PFSK-1 (cell line): Measurements from ENCODE around the gene PLCH2.

Source experiments
- FOXP2 ChIP-seq: optimal IDR thresholded peaks from 2 replicates; pipeline ENCODE3; 2011; ENCODE audit warnings: borderline replicate concordance, control low read depth, inconsistent platforms; ENCODE audit not compliant: insufficient read depth; ENCODE audit errors: extremely low read length, extremely low read depth
- POLR2AphosphoS5 ChIP-seq: IDR thresholded peaks from 2 replicates; pipeline ENCODE4 v1.6.1; 2012; ENCODE audit warnings: low read depth, mild to moderate bottlenecking, control low read depth, low read length, moderate library complexity
- REST ChIP-seq, 2 experiments: IDR thresholded peaks; 2 replicates each; pipeline versions ENCODE4 v1.6.1 to v1.8.0; 2011 to 2012; ENCODE audit warnings: low read depth in 2 of 2, low read length in 2 of 2, control low read depth in 1 of 2, inconsistent platforms in 1 of 2, mild to moderate bottlenecking in 1 of 2, moderate library complexity in 1 of 2; ENCODE audit not compliant: insufficient read depth in 1 of 2
- SIN3A ChIP-seq: IDR thresholded peaks from 2 replicates; pipeline ENCODE4 v1.6.1; 2012; ENCODE audit warnings: mild to moderate bottlenecking, low read length, moderate library complexity, borderline replicate concordance; ENCODE audit not compliant: insufficient read depth
- TAF1 ChIP-seq: IDR thresholded peaks from 2 replicates; pipeline ENCODE4 v1.6.1; 2012; ENCODE audit warnings: low read length, control low read depth, borderline replicate concordance; ENCODE audit not compliant: insufficient read depth

The PLCH2 gene

DNA sequence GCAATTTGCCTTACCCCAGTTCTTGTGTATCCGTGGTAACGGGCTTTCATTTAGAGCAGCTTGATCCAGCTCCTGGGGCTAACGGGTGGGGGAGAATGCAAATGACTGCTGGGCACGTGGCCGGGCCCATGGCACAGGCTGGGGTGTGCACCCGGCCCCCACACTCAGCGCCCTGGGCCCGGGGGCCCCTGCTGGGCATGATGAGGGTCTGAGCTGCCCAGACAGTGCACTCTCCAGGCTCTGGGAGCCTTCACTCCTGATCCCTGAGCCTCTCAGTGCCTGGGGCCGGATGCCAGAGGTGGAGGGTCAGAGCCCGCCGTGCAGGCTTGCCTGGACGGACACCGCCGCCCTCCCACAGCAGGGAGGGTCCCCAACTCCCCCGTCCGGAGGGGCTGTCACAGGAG is 43.6 kb upstream of the PLCH2 start:
- no peak for TF ChIP-seq SIN3A
- TF ChIP-seq TAF1, result no peak
- TF ChIP-seq REST (IDR thresholded peaks at IDR 0.05; ENCODE audit: insufficient read depth in 1 of 2, low read depth in 2 of 2, low read length in 2 of 2), result no peak
- TF ChIP-seq POLR2AphosphoS5, result no peak
- no peak for TF ChIP-seq FOXP2

- TF ChIP-seq TAF1 (no peak), SIN3A (no peak), REST (IDR thresholded peaks at IDR 0.05; ENCODE audit: insufficient read depth in 1 of 2, low read depth in 2 of 2, low read length in 2 of 2) (no peak), FOXP2 (no peak), POLR2AphosphoS5 (no peak)
Measured at GRCh38 chr1:2433196-2433595, 42.9 kb upstream of the PLCH2 start.

DNA sequence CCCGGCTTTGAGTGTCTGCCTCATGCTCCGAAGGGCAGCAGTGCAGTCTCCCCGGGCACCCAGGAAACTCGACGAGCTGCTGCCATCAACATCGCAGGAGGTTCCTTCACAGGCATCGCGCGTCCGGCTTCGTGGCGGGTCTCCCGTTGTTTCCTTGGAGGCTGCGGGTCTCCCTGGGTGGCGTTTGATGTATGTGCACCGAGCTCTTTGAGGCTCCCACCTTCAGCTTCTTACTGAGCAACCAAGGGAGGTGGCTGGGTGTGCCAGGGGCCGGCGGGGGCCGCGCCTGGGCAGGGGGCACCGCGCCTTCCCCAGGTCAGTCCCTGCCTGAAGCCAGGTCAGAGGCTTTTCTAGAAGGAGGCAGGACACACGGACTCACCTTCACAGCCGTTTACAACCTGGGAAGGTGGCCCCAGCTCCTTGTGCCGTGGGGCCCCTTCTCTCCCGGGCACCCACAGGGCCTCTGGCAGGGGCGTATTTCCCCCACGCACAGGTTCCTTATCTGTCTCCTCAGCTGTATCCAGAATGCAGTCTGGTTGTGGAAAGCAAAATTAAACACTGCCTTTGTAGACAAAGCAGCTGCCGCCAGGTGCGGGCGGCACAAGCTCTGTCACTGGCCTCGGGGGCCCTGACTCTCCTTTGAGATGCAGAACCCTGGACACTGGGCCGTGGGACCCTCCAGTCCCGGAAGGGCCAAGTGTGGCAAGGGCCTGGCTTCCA is 42.0 kb upstream of the PLCH2 start:
- TF ChIP-seq POLR2AphosphoS5 (no peak), REST (IDR thresholded peaks at IDR 0.05; ENCODE audit: insufficient read depth in 1 of 2, low read depth in 2 of 2, low read length in 2 of 2) (no peak), SIN3A (no peak), TAF1 (no peak), FOXP2 (no peak)

- TF ChIP-seq REST (IDR thresholded peaks at IDR 0.05; ENCODE audit: insufficient read depth in 1 of 2, low read depth in 2 of 2, low read length in 2 of 2) (no peak), FOXP2 (no peak), POLR2AphosphoS5 (no peak), SIN3A (no peak), TAF1 (no peak)
Measured at GRCh38 chr1:2435091-2435490, 41.0 kb upstream of the PLCH2 start.

DNA sequence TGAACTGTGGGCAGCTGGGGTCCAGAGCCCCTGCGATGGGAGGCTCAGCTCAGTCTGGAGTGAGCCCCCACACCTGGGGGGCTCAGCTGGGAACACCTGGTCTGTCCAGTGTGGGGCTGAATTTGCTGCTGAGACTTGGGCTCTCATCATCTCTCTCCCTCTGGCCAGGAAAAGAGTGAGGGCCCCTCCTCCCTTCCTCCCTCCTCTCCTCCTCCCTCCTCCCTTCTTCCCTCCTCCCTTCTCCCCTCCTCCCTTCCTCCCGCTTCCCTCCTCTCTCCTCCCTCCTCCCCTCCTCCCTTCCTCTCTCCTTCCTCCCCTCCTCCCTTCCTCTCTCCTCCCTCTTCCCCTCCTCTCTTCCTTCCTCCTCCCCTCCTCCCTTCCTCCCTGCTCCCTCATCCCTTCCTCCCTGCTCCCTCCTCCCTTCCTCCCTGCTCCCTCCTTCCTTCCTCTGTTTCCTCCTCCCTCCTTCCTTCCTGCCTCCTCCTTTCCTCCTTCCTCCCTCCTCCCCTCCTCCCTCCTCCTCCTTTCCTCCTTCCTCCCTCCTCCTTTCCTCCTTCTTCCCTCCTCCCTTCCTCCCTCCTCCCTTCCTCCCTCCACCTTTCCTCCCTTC is 40.2 kb upstream of the PLCH2 start:
- TF ChIP-seq TAF1 (no peak), FOXP2 (no peak), SIN3A (no peak), REST (IDR thresholded peaks at IDR 0.05; ENCODE audit: insufficient read depth in 1 of 2, low read depth in 2 of 2, low read length in 2 of 2) (no peak), POLR2AphosphoS5 (no peak)
